ENCODE measurements around the gene NPAS1. TPM values are rescaled to one million over a fixed set of nuclear protein-coding genes. Genes with fewer than 3 reads are reported as not detected.

The NPAS1 gene
- total RNA-seq, 2 experiments from 2014 or later: 0.50 TPM; not detected in 1

- Mint-ChIP-seq H3K4me1 (peaks cover 10% of the 10 kb centered on the region), H3K27me3 (no peaks in the 10 kb centered on the region), H3K4me3 (no peak overlapping the region), H3K9me3 (ENCODE audit: low read depth) (no peaks in the 10 kb centered on the region), H3K36me3 (ENCODE audit: low read depth) (peaks cover 21% of the 10 kb centered on the region), H3K27ac (no peak overlapping the region)
- intact Hi-C loops (cut with DNase I, micrococcal nuclease): loop anchor here in 1 of 2 experiments (5.0 to 10.0 kb wide), 2 partner anchors 66 to 239 kb away; no protein-coding TSS in a partner anchor
- DNase-seq (no peak), ATAC-seq (no peak)
- CTCF ChIA-PET: interaction anchor here (1.1 to 2.6 kb wide), 2 partner anchors 18 to 19 kb away, joined by 3 to 16 read pairs; no protein-coding TSS in a partner anchor
- POLR2A ChIA-PET: no interaction called here
These were observed 26.0 kb upstream of the NPAS1 start for GRCh38 chr19:46993622-46994021.

GRCh38 chr19:46994141-46994686 lies 25.4 kb upstream of the NPAS1 start:
- intact Hi-C loops (cut with DNase I, micrococcal nuclease): loop anchor here in 1 of 2 experiments (5.0 to 10.0 kb wide), 2 partner anchors 67 to 239 kb away; no protein-coding TSS in a partner anchor
- H3K36me3 Mint-ChIP-seq (ENCODE audit: low read depth): peaks cover 24% of the 10 kb centered on the region
- H3K27ac Mint-ChIP-seq: no peak overlapping the region
- POLR2A ChIA-PET: no interaction called here
- CTCF ChIA-PET: no interaction called here
- no peak for DNase-seq
- peaks cover 10% of the 10 kb centered on the region for H3K4me1 Mint-ChIP-seq
- no peaks in the 10 kb centered on the region for H3K27me3 Mint-ChIP-seq
- H3K4me3 Mint-ChIP-seq: no peak overlapping the region
- H3K9me3 Mint-ChIP-seq (ENCODE audit: low read depth): no peaks in the 10 kb centered on the region
- ATAC-seq: no peak

- POLR2A ChIA-PET: no interaction called here
- Mint-ChIP-seq H3K27ac (no peak overlapping the region), H3K27me3 (no peaks in the 10 kb centered on the region), H3K4me1 (peaks cover 10% of the 10 kb centered on the region), H3K9me3 (ENCODE audit: low read depth) (no peaks in the 10 kb centered on the region), H3K36me3 (ENCODE audit: low read depth) (peaks cover 28% of the 10 kb centered on the region), H3K4me3 (no peak overlapping the region)
- intact Hi-C loops (cut with DNase I, micrococcal nuclease): loop anchor here in 1 of 2 experiments (10.0 kb wide), 1 partner anchor 241 kb away; no protein-coding TSS in a partner anchor
- CTCF ChIA-PET: interaction anchor here (0.7 kb wide), 1 partner anchor 18 kb away, joined by 3 read pairs; no protein-coding TSS in a partner anchor
- no peak for ATAC-seq
- DNase-seq: no peak
These were observed 24.1 kb upstream of the NPAS1 start for GRCh38 chr19:46995492-46995891.

GRCh38 chr19:46998445-46999125 lies 21.1 kb upstream of the NPAS1 start:
- POLR2A ChIA-PET: no interaction called here
- Mint-ChIP-seq H3K27ac (no peak overlapping the region), H3K36me3 (ENCODE audit: low read depth) (peaks cover 23% of the 10 kb centered on the region), H3K4me1 (no peaks in the 10 kb centered on the region), H3K4me3 (no peak overlapping the region), H3K27me3 (peaks cover 2% of the 10 kb centered on the region), H3K9me3 (ENCODE audit: low read depth) (no peaks in the 10 kb centered on the region)
- intact Hi-C loops (cut with DNase I, micrococcal nuclease): loop anchor here in 1 of 2 experiments (10.0 kb wide), 1 partner anchor 244 kb away; no protein-coding TSS in a partner anchor
- no peak for ATAC-seq
- CTCF ChIA-PET: interaction anchor here (0.6 to 0.7 kb wide), 2 partner anchors 27 to 326 kb away, joined by 3 read pairs; no protein-coding TSS in a partner anchor
- no peak for DNase-seq

- peaks cover 21% of the 10 kb centered on the region for H3K36me3 Mint-ChIP-seq (ENCODE audit: low read depth)
- ATAC-seq (no peak), DNase-seq (no peak)
- intact Hi-C loops (cut with DNase I, micrococcal nuclease): loop anchor here in 1 of 2 experiments (10.0 kb wide), 1 partner anchor 245 kb away; no protein-coding TSS in a partner anchor
- no peaks in the 10 kb centered on the region for H3K9me3 Mint-ChIP-seq (ENCODE audit: low read depth)
- ChIA-PET POLR2A (no interaction called here), CTCF (no interaction called here)
- H3K27me3 Mint-ChIP-seq: peaks cover 2% of the 10 kb centered on the region
- no peak overlapping the region for H3K27ac Mint-ChIP-seq
- no peaks in the 10 kb centered on the region for H3K4me1 Mint-ChIP-seq
- H3K4me3 Mint-ChIP-seq: no peak overlapping the region
These were observed 20.3 kb upstream of the NPAS1 start for GRCh38 chr19:46999377-46999776.

- peaks cover 21% of the 10 kb centered on the region for H3K36me3 Mint-ChIP-seq (ENCODE audit: low read depth)
- DNase-seq (no peak), ATAC-seq (no peak)
- H3K27ac Mint-ChIP-seq: no peak overlapping the region
- H3K4me1 Mint-ChIP-seq: no peaks in the 10 kb centered on the region
- POLR2A ChIA-PET: no interaction called here
- intact Hi-C loops (cut with DNase I, micrococcal nuclease): loop anchor here in 1 of 2 experiments (10.0 kb wide), 1 partner anchor 245 kb away; no protein-coding TSS in a partner anchor
- peaks cover 5% of the 10 kb centered on the region for H3K27me3 Mint-ChIP-seq
- CTCF ChIA-PET: no interaction called here
- H3K9me3 Mint-ChIP-seq (ENCODE audit: low read depth): no peaks in the 10 kb centered on the region
- H3K4me3 Mint-ChIP-seq: no peak overlapping the region
These were observed 19.8 kb upstream of the NPAS1 start for GRCh38 chr19:46999878-47000277.

- peaks cover 21% of the 10 kb centered on the region for H3K36me3 Mint-ChIP-seq (ENCODE audit: low read depth)
- DNase-seq (no peak), ATAC-seq (no peak)
- H3K27me3 Mint-ChIP-seq: peaks cover 5% of the 10 kb centered on the region
- ChIA-PET POLR2A (no interaction called here), CTCF (no interaction called here)
- intact Hi-C loops (cut with DNase I, micrococcal nuclease): no loop called here
- H3K9me3 Mint-ChIP-seq (ENCODE audit: low read depth): no peaks in the 10 kb centered on the region
- H3K4me3 Mint-ChIP-seq: no peak overlapping the region
- no peaks in the 10 kb centered on the region for H3K4me1 Mint-ChIP-seq
- H3K27ac Mint-ChIP-seq: no peak overlapping the region
These were observed 19.3 kb upstream of the NPAS1 start for GRCh38 chr19:47000373-47000772.

GRCh38 chr19:47001584-47001983 lies 18.1 kb upstream of the NPAS1 start:
- no peaks in the 10 kb centered on the region for H3K4me1 Mint-ChIP-seq
- no peak overlapping the region for H3K4me3 Mint-ChIP-seq
- POLR2A ChIA-PET: no interaction called here

GRCh38 chr19:47002106-47002766 lies 17.4 kb upstream of the NPAS1 start:
- ChIA-PET POLR2A (interaction anchor here (0.6 kb wide), 1 partner anchor 574 kb away, joined by 4 read pairs; no protein-coding TSS in a partner anchor), CTCF (interaction anchor here (0.8 to 1.4 kb wide), 3 partner anchors 11 to 130 kb away, joined by 3 to 7 read pairs (median 4); no protein-coding TSS in a partner anchor)
- Mint-ChIP-seq H3K4me3 (no peak overlapping the region), H3K27me3 (peaks cover 5% of the 10 kb centered on the region), H3K36me3 (ENCODE audit: low read depth) (peaks cover 19% of the 10 kb centered on the region), H3K9me3 (ENCODE audit: low read depth) (no peaks in the 10 kb centered on the region), H3K4me1 (no peaks in the 10 kb centered on the region), H3K27ac (no peak overlapping the region)
- DNase-seq (no peak), ATAC-seq (no peak)
- intact Hi-C loops (cut with DNase I, micrococcal nuclease): no loop called here

More at GRCh38 chr19:47001584-47001983, 18.1 kb upstream of the NPAS1 start:
- Mint-ChIP-seq H3K36me3 (ENCODE audit: low read depth) (peaks cover 22% of the 10 kb centered on the region), H3K27ac (no peak overlapping the region), H3K9me3 (ENCODE audit: low read depth) (no peaks in the 10 kb centered on the region), H3K27me3 (peaks cover 5% of the 10 kb centered on the region)
- intact Hi-C loops (cut with DNase I, micrococcal nuclease): no loop called here
- CTCF ChIA-PET: interaction anchor here (0.8 kb wide), 1 partner anchor 130 kb away, joined by 4 read pairs; no protein-coding TSS in a partner anchor
- no peak for ATAC-seq
- no peak for DNase-seq

GRCh38 chr19:47002853-47003610 lies 16.6 kb upstream of the NPAS1 start:
- DNase-seq: no peak
- intact Hi-C loops (cut with DNase I, micrococcal nuclease): no loop called here
- H3K36me3 Mint-ChIP-seq (ENCODE audit: low read depth): peaks cover 14% of the 10 kb centered on the region
- H3K27me3 Mint-ChIP-seq: peaks cover 5% of the 10 kb centered on the region
- CTCF ChIA-PET: interaction anchor here (1.2 to 2.3 kb wide), 3 partner anchors 10 to 13 kb away, joined by 3 to 9 read pairs (median 7); no protein-coding TSS in a partner anchor
- ATAC-seq: no peak
- POLR2A ChIA-PET: interaction anchor here (0.5 kb wide), 1 partner anchor 1746 kb away, joined by 3 read pairs; no protein-coding TSS in a partner anchor
- H3K4me3 Mint-ChIP-seq: no peak overlapping the region
- H3K4me1 Mint-ChIP-seq: no peaks in the 10 kb centered on the region
- no peak overlapping the region for H3K27ac Mint-ChIP-seq
- H3K9me3 Mint-ChIP-seq (ENCODE audit: low read depth): no peaks in the 10 kb centered on the region
